Esophagus squamous epithelium (tissue), 5 donors: ENCODE results near the gene MTNR1A. TPM values are rescaled to one million over a fixed set of nuclear protein-coding genes. Genes with fewer than 3 reads are reported as not detected.

Source experiments
- DNase-seq: peaks from one replicate; lab custom pipeline; 2025; lab: John Stamatoyannopoulos, UW
- H3K27ac ChIP-seq, 4 donors: fragments of 200-600 bp; sonication (generic); one replicate each; pipeline ENCODE4 v1.5.1; 2016 to 2019; ENCODE audit warnings: mild to moderate bottlenecking in 1 of 4
- H3K27me3 ChIP-seq, 4 donors: fragments of 200-600 bp; sonication (generic); 1 replicate in 3 of 4; 2 replicates in 1 of 4; pipeline versions ENCODE4 v1.5.1 to v1.6.0; 2017 to 2021; ENCODE audit warnings: antibody characterized with exemption in 1 of 4
- H3K36me3 ChIP-seq, 3 donors: fragments of 200-600 bp; sonication (generic); one replicate each; pipeline ENCODE4 v1.5.1; 2016 to 2019
- H3K4me1 ChIP-seq, 3 donors: fragments of 200-600 bp; sonication (generic); one replicate each; pipeline ENCODE4 v1.5.1; 2017 to 2019
- H3K4me3 ChIP-seq, 4 donors: fragments of 200-600 bp; sonication (generic); 1 replicate in 3 of 4; 2 replicates in 1 of 4; pipeline ENCODE4 v1.5.1; 2016 to 2019; ENCODE audit warnings: mild to moderate bottlenecking in 2 of 4, moderate library complexity in 1 of 4
- H3K9me3 ChIP-seq, 3 donors: fragments of 200-600 bp; sonication (generic); one replicate each; pipeline ENCODE4 v1.5.1; 2016 to 2019
- CTCF ChIP-seq, 6 experiments: fragments of 450-650 bp in 4 of 6; fragments of 200-600 bp in 2 of 6; sonication (generic) in 2 of 6; IDR thresholded peaks; one replicate each; pipeline ENCODE4 v1.5.1; 2016 to 2019; ENCODE audit warnings: antibody characterized with exemption in 6 of 6, mild to moderate bottlenecking in 4 of 6, moderate library complexity in 4 of 6
- POLR2A ChIP-seq, 4 donors: fragments of 450-650 bp; IDR thresholded peaks; one replicate each; pipeline ENCODE4 v1.6.1; 2017; ENCODE audit warnings: antibody characterized with exemption in 4 of 4, mild to moderate bottlenecking in 4 of 4, moderate library complexity in 3 of 4
- WGBS, 2 donors: methylation state at CpG; one replicate each; pipeline ENCODE4 v1.1.5; 2018; 5-methylcytosine and 5-hydroxymethylcytosine counted together
- intact Hi-C: fragments of 100-400 bp; cut with DNase I; formaldehyde crosslinking; loops from one replicate; pipeline ENCODE4 v1.15.0; 2022
- total RNA-seq, 4 donors: library from RNA; depleted of rRNA; stranded (reverse); fragments of >200 nt; gene quantifications; one replicate each; pipeline ENCODE4 v1.1.0, GENCODE V29; 2016
- donor health status: DM: yes; HTN: yes; CAD: no.

The MTNR1A gene
- total RNA-seq, 4 donors from 2014 or later: not detected

- WGBS, 2 donors: 67 to 69% methylated on average over 7 of the region's 7 CpGs
- Histone ChIP-seq H3K36me3 (no peaks in the 10 kb centered on the region), H3K27me3 (peaks cover 0 to 48% (median 0%) of the 10 kb centered on the region in 4 donors), H3K27ac (no peak overlapping the region), H3K9me3 (no peaks in the 10 kb centered on the region), H3K4me1 (peaks cover 0 to 17% (median 5%) of the 10 kb centered on the region in 3 donors), H3K4me3 (no peak overlapping the region)
- DNase-seq: no peak
- intact Hi-C loops: no loop called here
- no peak for TF ChIP-seq POLR2A (IDR thresholded peaks at IDR 0.05)
- TF ChIP-seq CTCF (IDR thresholded peaks at IDR 0.05): no peak
Measured at GRCh38 chr4:186557061-186557460, 1.7 kb upstream of the MTNR1A start.

GRCh38 chr4:186554539-186554913 is 841 bp downstream of the MTNR1A start:
- Histone ChIP-seq H3K27ac (no peak overlapping the region), H3K9me3 (no peaks in the 10 kb centered on the region), H3K36me3 (no peaks in the 10 kb centered on the region), H3K27me3 (peaks cover 0 to 60% (median 0%) of the 10 kb centered on the region in 4 donors), H3K4me1 (peaks cover 0 to 17% (median 5%) of the 10 kb centered on the region in 3 donors), H3K4me3 (peak overlapping the region; percentile 6 to 59 (median 28))
- intact Hi-C loops: no loop called here
- DNase-seq: no peak
- 2 to 11% methylated on average over 12 of the region's 12 CpGs for WGBS, 2 donors
- TF ChIP-seq CTCF (IDR thresholded peaks at IDR 0.05) (no peak), POLR2A (IDR thresholded peaks at IDR 0.05) (no peak)

GRCh38 chr4:186553717-186554116 is 1.6 kb downstream of the MTNR1A start:
- no peak overlapping the region for H3K4me3 ChIP-seq
- H3K27ac ChIP-seq: no peak overlapping the region
- H3K9me3 ChIP-seq: no peaks in the 10 kb centered on the region
- no peak for DNase-seq
- H3K27me3 ChIP-seq: peaks cover 0 to 60% (median 0%) of the 10 kb centered on the region in 4 donors
- 56 to 91% methylated on average over 7 to 11 of the region's 13 CpGs for WGBS, 2 donors
- no peaks in the 10 kb centered on the region for H3K36me3 ChIP-seq
- intact Hi-C loops: no loop called here
- TF ChIP-seq CTCF (IDR thresholded peaks at IDR 0.05): no peak
- TF ChIP-seq POLR2A (IDR thresholded peaks at IDR 0.05): no peak
- peaks cover 0 to 17% (median 5%) of the 10 kb centered on the region in 3 donors for H3K4me1 ChIP-seq

- H3K4me1 ChIP-seq: peaks cover 0 to 17% (median 5%) of the 10 kb centered on the region in 3 donors
- TF ChIP-seq POLR2A (IDR thresholded peaks at IDR 0.05): no peak
- no peak for TF ChIP-seq CTCF (IDR thresholded peaks at IDR 0.05)
- H3K9me3 ChIP-seq: no peaks in the 10 kb centered on the region
- H3K27ac ChIP-seq: no peak overlapping the region
- 64 to 78% methylated on average over 2 of the region's 2 CpGs for WGBS, 2 donors
- intact Hi-C loops: no loop called here
- H3K4me3 ChIP-seq: no peak overlapping the region
- no peak for DNase-seq
- peaks cover 0 to 60% (median 2%) of the 10 kb centered on the region in 4 donors for H3K27me3 ChIP-seq
- H3K36me3 ChIP-seq: no peaks in the 10 kb centered on the region
Measured at GRCh38 chr4:186551849-186552248, 3.5 kb downstream of the MTNR1A start.

- Histone ChIP-seq H3K4me1 (no peaks in the 10 kb centered on the region), H3K27ac (no peak overlapping the region), H3K27me3 (peaks cover 0 to 3% (median under 1%) of the 10 kb centered on the region in 4 donors), H3K4me3 (no peak overlapping the region), H3K36me3 (no peaks in the 10 kb centered on the region), H3K9me3 (no peaks in the 10 kb centered on the region)
- no peak for DNase-seq
- intact Hi-C loops: no loop called here
- TF ChIP-seq CTCF (IDR thresholded peaks at IDR 0.05) (no peak), POLR2A (IDR thresholded peaks at IDR 0.05) (no peak)
- 58 to 70% methylated on average over 7 of the region's 7 CpGs for WGBS, 2 donors
Measured at GRCh38 chr4:186545436-186545835, 9.9 kb downstream of the MTNR1A start.
